GM10266 (cell line): ENCODE data around the gene IKZF3.
"Not testable (repeated sequence)": the region's sequence is repeated elsewhere in the genome, so short reads cannot be mapped to it uniquely, and the experiment has no call there.

Experiments used
- DNase-seq: peaks from one replicate; pipeline ENCODE4 v3.0.0; 2012; ENCODE audit errors: extremely low spot score
- CTCF ChIP-seq: IDR thresholded peaks from 2 replicates; pipeline ENCODE4 v1.5.1; 2012; ENCODE audit warnings: mild to moderate bottlenecking, low read depth; ENCODE audit not compliant: control insufficient read depth, insufficient read depth; ENCODE audit errors: missing control alignments

Gene IKZF3

GRCh38 chr17:39750131-39751015 lies 113.7 kb downstream of the IKZF3 start:
- no peak for TF ChIP-seq CTCF
- DNase-seq: no peak

GRCh38 chr17:39748444-39749034 lies 115.6 kb downstream of the IKZF3 start:
- DNase-seq: not testable (repeated sequence)

GRCh38 chr17:39747745-39748144 lies 116.4 kb downstream of the IKZF3 start:
- TF ChIP-seq CTCF: no peak
- DNase-seq: no peak

- TF ChIP-seq CTCF: no peak
- no peak for DNase-seq
These were observed 118.0 kb downstream of the IKZF3 start for GRCh38 chr17:39746145-39746461.

GRCh38 chr17:39745335-39746144 lies 118.6 kb downstream of the IKZF3 start:
- no peak for DNase-seq
- no peak for TF ChIP-seq CTCF

GRCh38 chr17:39744836-39745215 lies 119.3 kb downstream of the IKZF3 start:
- TF ChIP-seq CTCF: no peak
- DNase-seq: no peak

GRCh38 chr17:39744075-39744835 lies 119.9 kb downstream of the IKZF3 start:
- TF ChIP-seq CTCF: no peak
- DNase-seq: no peak
